Hepatocyte (in vitro differentiated cells): Measurements from ENCODE around the gene PARD3B. TPM values are rescaled to one million over a fixed set of nuclear protein-coding genes. Genes with fewer than 3 reads are reported as not detected.
A peak's percentile ranks its signal among the peaks of the same experiment; 100 is the strongest.

Experiments used
- DNase-seq: peaks from one replicate; pipeline ENCODE4 v3.0.0-alpha.2; 2016; ENCODE audit warnings: low spot score
- H2AFZ ChIP-seq: fragments of 200-600 bp; sonication (generic); 2 replicates; pipeline ENCODE4 v1.6.0; 2016; ENCODE audit warnings: antibody characterized with exemption, mild to moderate bottlenecking
- H3K27ac ChIP-seq: fragments of 200-600 bp; sonication (generic); 2 replicates; pipeline ENCODE4 v1.5.1; 2016; ENCODE audit warnings: mild to moderate bottlenecking
- H3K27me3 ChIP-seq: fragments of 200-600 bp; sonication (generic); 2 replicates; pipeline ENCODE4 v1.6.1; 2016
- H3K36me3 ChIP-seq: fragments of 200-600 bp; sonication (generic); replicated peaks from 2 replicates; pipeline ENCODE4 v1.5.1; 2016; ENCODE audit warnings: low read depth; ENCODE audit not compliant: insufficient read depth
- H3K4me1 ChIP-seq: fragments of 200-600 bp; sonication (generic); 2 replicates; pipeline ENCODE4 v1.5.1; 2016; ENCODE audit warnings: mild to moderate bottlenecking, moderate library complexity; ENCODE audit not compliant: insufficient read depth
- H3K4me2 ChIP-seq: fragments of 200-600 bp; sonication (generic); 2 replicates; pipeline ENCODE4 v1.6.0; 2016
- H3K4me3 ChIP-seq: fragments of 200-600 bp; sonication (generic); 2 replicates; pipeline ENCODE4 v1.5.1; 2016; ENCODE audit warnings: mild to moderate bottlenecking
- H3K79me2 ChIP-seq: fragments of 200-600 bp; sonication (generic); 2 replicates; pipeline ENCODE4 v1.6.0; 2017; ENCODE audit warnings: mild to moderate bottlenecking
- H3K9me2 ChIP-seq: fragments of 200-600 bp; sonication (generic); replicated peaks from 2 replicates; pipeline ENCODE4 v1.6.0; 2017; ENCODE audit warnings: mild to moderate bottlenecking; ENCODE audit not compliant: insufficient read depth
- H3K9me3 ChIP-seq: fragments of 200-600 bp; sonication (generic); 2 replicates; pipeline ENCODE4 v1.5.1; 2016; ENCODE audit warnings: low read depth, mild to moderate bottlenecking
- H4K20me1 ChIP-seq: fragments of 200-600 bp; sonication (generic); 2 replicates; pipeline ENCODE4 v1.6.0; 2016; ENCODE audit warnings: mild to moderate bottlenecking; ENCODE audit not compliant: insufficient read depth, poor library complexity, severe bottlenecking
- EZH2 ChIP-seq: fragments of 200-600 bp; sonication (generic); IDR thresholded peaks from 2 replicates; pipeline ENCODE4 v1.6.1; 2016; ENCODE audit warnings: antibody characterized with exemption, mild to moderate bottlenecking, borderline replicate concordance
- EZH2phosphoT487 ChIP-seq: fragments of 200-600 bp; sonication (generic); IDR thresholded peaks from one replicate; pipeline ENCODE4 v1.6.1; 2018; ENCODE audit warnings: antibody characterized with exemption, mild to moderate bottlenecking, low read depth, moderate library complexity; ENCODE audit not compliant: unreplicated experiment, severe bottlenecking
- WGBS: methylation state at CpG from one replicate; pipeline ENCODE4 v1.1.6; 2016; ENCODE audit warnings: low lambda C conversion rate; ENCODE audit errors: missing lambda C conversion rate; 5-methylcytosine and 5-hydroxymethylcytosine counted together
- polyA plus RNA-seq: library from polyadenylated mRNA; unstranded; fragments of >200 nt; fragmentation: Nextera tagmentation; extraction: Ambion mirVana; gene quantifications from 2 replicates; pipeline ENCODE4 v1.2.1, GENCODE V29; 2016
- total RNA-seq: library from RNA; depleted of rRNA; stranded (reverse); fragments of >200 nt; gene quantifications from 2 replicates; pipeline ENCODE4 v1.2.3, GENCODE V29; 2014
- TF ChIP-seq, protein P1 (sequence below): fragments of 200-600 bp; sonication (generic); IDR thresholded peaks from 2 replicates; pipeline ENCODE4 v1.5.1; 2016; ENCODE audit warnings: antibody characterized with exemption, mild to moderate bottlenecking; ENCODE audit not compliant: poor library complexity

The PARD3B gene
- total and polyA plus RNA-seq, 2 experiments from 2014 or later, result 11.5 to 21.7 TPM

DNA sequence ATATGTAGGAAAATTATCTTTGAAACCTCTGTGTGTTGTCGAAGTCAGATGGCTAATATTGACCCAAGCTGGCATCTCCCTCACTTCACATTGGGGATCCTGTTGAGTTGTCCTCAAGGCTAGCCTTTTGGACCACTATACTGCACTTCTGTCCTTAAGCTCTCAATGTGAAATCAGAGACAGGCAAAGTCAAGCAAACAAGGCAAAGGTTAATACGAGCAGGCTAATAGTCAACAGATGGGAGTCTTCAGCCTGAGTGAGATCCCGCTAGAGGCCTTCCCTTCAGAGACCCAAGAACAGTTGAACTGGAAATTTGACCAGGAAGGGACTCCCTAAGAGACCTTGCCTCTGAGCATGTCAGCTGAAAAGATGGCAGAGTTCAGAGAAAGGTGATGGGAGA lies 475.4 kb downstream of the PARD3B start:
- no peak overlapping the region for H3K27ac ChIP-seq
- no peaks in the 10 kb centered on the region for H3K9me3 ChIP-seq
- DNase-seq, result no peak
- no peaks in the 10 kb centered on the region for H3K9me2 ChIP-seq
- no peaks in the 10 kb centered on the region for H3K27me3 ChIP-seq
- peaks cover 11% of the 10 kb centered on the region for H3K4me1 ChIP-seq
- no peak for TF ChIP-seq EZH2
- TF ChIP-seq, protein P1, sequence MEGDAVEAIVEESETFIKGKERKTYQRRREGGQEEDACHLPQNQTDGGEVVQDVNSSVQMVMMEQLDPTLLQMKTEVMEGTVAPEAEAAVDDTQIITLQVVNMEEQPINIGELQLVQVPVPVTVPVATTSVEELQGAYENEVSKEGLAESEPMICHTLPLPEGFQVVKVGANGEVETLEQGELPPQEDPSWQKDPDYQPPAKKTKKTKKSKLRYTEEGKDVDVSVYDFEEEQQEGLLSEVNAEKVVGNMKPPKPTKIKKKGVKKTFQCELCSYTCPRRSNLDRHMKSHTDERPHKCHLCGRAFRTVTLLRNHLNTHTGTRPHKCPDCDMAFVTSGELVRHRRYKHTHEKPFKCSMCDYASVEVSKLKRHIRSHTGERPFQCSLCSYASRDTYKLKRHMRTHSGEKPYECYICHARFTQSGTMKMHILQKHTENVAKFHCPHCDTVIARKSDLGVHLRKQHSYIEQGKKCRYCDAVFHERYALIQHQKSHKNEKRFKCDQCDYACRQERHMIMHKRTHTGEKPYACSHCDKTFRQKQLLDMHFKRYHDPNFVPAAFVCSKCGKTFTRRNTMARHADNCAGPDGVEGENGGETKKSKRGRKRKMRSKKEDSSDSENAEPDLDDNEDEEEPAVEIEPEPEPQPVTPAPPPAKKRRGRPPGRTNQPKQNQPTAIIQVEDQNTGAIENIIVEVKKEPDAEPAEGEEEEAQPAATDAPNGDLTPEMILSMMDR, result no peak
- TF ChIP-seq EZH2phosphoT487, result no peak
- 66% methylated on average over 3 of the region's 3 CpGs for WGBS
- H3K4me2 ChIP-seq, result no peak overlapping the region
- peaks cover 2% of the 10 kb centered on the region for H3K79me2 ChIP-seq
- H3K36me3 ChIP-seq, result no peaks in the 10 kb centered on the region
- no peak overlapping the region for H2AFZ ChIP-seq
- no peak overlapping the region for H3K4me3 ChIP-seq
- H4K20me1 ChIP-seq, result no peaks in the 10 kb centered on the region

DNA sequence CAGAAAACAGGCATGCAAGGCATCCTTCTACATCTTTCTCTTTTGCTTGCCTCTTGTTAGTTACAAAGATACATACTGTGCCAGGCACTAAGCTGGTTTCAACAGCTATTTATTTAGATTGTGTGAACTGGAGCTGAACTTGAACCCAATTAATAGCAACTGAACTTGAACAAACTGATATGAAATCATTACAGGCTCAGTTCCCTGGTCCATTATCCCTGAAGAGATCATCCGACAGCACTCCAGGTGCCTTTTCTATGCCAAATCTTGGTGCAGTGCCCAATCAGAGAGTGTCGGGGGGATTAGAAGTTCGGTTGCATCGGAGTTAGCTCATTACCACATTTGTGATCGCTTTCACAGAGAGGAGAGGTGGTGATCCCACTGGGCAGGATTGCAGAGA lies 477.6 kb downstream of the PARD3B start:
- TF ChIP-seq, protein P1, result no peak
- TF ChIP-seq EZH2phosphoT487 (no peak), EZH2 (no peak)
- no peak overlapping the region for H2AFZ ChIP-seq
- H3K36me3 ChIP-seq, result no peaks in the 10 kb centered on the region
- H3K9me3 ChIP-seq, result no peaks in the 10 kb centered on the region
- H3K79me2 ChIP-seq, result peaks cover 2% of the 10 kb centered on the region
- WGBS, result 96% methylated on average over 5 of the region's 5 CpGs
- no peaks in the 10 kb centered on the region for H4K20me1 ChIP-seq
- no peak overlapping the region for H3K27ac ChIP-seq
- H3K4me3 ChIP-seq, result no peak overlapping the region
- no peak overlapping the region for H3K4me2 ChIP-seq
- H3K27me3 ChIP-seq, result no peaks in the 10 kb centered on the region
- peaks cover 16% of the 10 kb centered on the region for H3K4me1 ChIP-seq
- DNase-seq, result no peak
- no peaks in the 10 kb centered on the region for H3K9me2 ChIP-seq

DNA sequence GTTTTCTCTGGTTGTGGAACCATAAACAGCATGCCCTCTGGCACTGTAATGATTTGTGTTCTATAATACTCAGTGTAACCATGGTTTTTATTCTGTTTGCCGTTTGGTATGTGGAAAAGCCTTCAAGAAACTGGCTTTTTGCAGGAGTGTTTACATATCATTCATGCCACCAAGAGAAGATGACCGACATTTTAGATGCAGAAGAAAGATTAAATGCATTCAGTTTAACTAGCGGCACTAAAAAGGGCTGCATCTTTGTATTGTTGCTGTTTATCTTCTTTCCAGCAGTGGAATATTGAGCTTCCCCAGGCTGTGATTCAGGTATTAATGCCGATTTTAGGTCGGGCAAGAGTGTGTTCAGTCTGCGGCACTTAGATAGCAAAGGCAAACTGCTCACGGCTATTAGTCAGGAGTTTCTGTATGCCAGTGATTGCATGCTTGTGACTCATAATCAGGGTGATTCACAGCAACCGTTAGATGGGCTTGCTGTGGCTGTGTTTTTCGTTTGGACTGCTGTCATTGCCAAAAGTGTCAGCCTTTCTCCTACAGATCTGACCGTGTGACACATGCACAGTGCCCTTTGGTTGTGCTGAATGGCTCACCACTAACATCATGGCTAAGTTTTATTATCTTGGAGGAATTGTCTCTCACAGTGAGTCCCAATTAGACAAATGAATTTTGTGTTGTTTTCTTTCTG lies 479.7 kb downstream of the PARD3B start:
- H2AFZ ChIP-seq, result no peak overlapping the region
- H3K27ac ChIP-seq, result peak overlapping the region; percentile 55
- peak; percentile 75 for DNase-seq

More for the DNA sequence above, 479.7 kb downstream of the PARD3B start:
- no peaks in the 10 kb centered on the region for H3K9me3 ChIP-seq
- H3K4me1 ChIP-seq, result peaks cover 16% of the 10 kb centered on the region
- peak overlapping the region; percentile 67 for H3K4me2 ChIP-seq
- H3K9me2 ChIP-seq, result no peaks in the 10 kb centered on the region
- H3K79me2 ChIP-seq, result peaks cover 2% of the 10 kb centered on the region
- no peaks in the 10 kb centered on the region for H3K36me3 ChIP-seq
- H4K20me1 ChIP-seq, result no peaks in the 10 kb centered on the region
- H3K27me3 ChIP-seq, result no peaks in the 10 kb centered on the region
- WGBS, result 11% methylated on average over 10 of the region's 10 CpGs
- TF ChIP-seq, protein P1, result no peak
- TF ChIP-seq EZH2, result no peak
- TF ChIP-seq EZH2phosphoT487, result no peak
- no peak overlapping the region for H3K4me3 ChIP-seq
